Left colon (tissue), 2 donors: ENCODE results near the gene CTNS. TPM values are rescaled to one million over a fixed set of nuclear protein-coding genes. Genes with fewer than 3 reads are reported as not detected.

ENCODE experiments used
- ATAC-seq: fragments of 200-7000 bp; cut with Tn5 transposase; one replicate; pipeline ENCODE4 v1.9.1; 2020; ENCODE audit warnings: mild to moderate bottlenecking, moderate library complexity
- DNase-seq, 2 donors: peaks; one replicate each; pipeline ENCODE4 v3.0.0-alpha.2; 2020
- intact Hi-C, 2 donors: fragments of 100-400 bp; cut with DNase I in 1 of 2; cut with micrococcal nuclease in 1 of 2; formaldehyde crosslinking; loops; one replicate each; pipeline versions ENCODE4 v1.11.2 to v1.14.0; 2022; cut with DNase I, micrococcal nuclease
- long read RNA-seq: library from polyadenylated mRNA; unstranded; transcript quantifications from one replicate; pipeline ENCODE4 v2.0.0, GENCODE V29; 2021
- total RNA-seq, 2 donors: library from RNA; stranded (reverse); fragmentation: NEBNext Ultra II Directional; extraction: Animal tissue kit (Norgen Biotek cat#: 25700); gene quantifications; one replicate each; pipeline ENCODE4 v1.2.1, GENCODE V29; 2021
- donor health status: DM: no; HTN: no; CAD: no.
- donor health status: DM: yes; HTN: yes; CAD: no.

CTNS gene
- 1 to 10 TPM; 7.7 to 8.0 TPM for total RNA-seq
- long read RNA-seq, transcript CTNS-201 (12 exons, 2,866 nt), result major isoform, 6 of 14 reads
- long read RNA-seq, partial matches to known transcripts, result 3 of 14 reads
- long read RNA-seq, other reads (novel, unspliced or antisense), result 5 of 14 reads

DNA sequence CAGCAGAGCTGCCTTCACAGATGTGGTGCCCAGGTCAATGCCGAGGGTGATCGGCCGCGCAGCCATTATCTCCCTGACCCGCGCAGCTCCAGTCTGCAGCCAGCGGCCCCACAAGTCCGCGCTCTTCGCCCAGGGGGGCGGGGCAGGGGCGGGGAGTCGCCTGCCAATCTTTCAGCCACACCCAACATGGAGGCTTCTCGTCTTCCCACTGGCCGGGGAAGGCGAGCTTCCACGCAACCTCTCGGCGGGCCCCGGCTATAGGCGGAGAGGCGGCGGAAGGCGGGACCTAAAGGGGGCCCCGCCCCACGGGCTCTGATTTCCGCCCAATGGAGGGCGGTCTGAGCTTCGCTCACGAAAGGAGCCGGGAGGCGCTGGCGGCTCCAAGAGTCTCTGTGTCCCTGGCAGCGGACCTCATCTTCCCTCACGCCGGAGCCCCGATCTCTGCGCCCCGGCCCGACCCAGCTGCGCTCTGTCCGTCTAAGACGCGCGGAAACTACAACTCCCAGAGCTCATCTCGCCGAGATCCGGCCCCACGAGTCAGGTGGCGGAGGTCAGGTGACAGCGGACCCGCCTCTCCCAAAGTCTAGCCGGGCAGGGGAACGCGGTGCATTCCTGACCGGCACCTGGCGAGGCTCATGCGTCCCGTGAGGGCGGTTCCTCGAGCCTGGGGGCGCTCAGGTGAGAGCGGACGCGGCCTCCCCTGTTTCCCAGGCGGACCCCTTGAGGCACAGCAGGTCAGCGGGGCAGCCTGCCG lies at the start of gene CTNS, which contains the start of gene SHPK:
CTNS (plus strand) TSS at position 607 of the 754 bp plus-strand sequence. CDS start 3,447 bp downstream, outside the sequence.
SHPK (minus strand) TSS at position 97 of the 754 bp plus-strand sequence; CDS start at position 66, 31 bp downstream.
- intact Hi-C loops, result no loop called here
- peak; percentile 93 for ATAC-seq
- DNase-seq, result peak; percentile 96 to 97

DNA sequence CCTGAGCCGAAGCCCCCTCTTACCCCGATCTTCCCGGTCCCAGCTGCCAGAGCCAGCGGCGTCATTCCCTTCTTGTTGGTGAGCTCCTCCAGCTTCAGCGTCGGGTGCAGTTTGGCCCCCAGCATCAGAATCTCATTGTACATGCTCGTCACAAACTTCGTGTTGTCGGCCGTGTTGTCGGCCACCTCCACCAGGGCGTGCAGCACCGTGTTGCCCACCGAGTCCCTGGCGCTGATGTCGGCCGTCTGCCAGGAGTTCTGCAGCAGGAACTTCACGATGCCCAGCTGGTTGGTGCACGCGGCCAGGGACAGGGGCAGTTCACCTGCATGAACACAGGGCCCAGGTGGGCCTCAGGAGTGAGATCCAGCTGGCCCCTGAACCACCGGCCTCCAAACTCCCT lies 46.8 kb upstream of the CTNS start:
- intact Hi-C loops, result no loop called here

DNA sequence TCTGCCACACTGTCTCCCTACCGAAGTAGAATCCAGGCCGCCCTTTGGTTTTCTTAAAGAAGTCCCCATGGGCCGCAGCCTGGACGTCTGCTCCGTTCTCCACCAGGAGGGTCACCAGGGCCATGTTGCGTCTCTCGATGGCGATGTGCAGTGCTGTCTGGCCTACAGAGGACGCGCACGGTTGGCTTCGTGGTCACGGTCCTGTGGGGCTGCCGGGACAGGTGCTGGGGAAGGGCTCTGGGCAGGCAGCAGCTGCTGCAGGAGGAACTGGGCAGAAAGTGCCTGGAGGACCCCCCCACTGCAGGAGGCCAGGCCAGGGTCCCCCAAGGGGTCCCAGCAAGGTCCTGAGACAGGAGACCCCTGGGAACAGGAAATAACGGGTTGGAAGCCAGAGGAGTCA lies 46.3 kb upstream of the CTNS start:
- no peak for ATAC-seq
- no peak for DNase-seq
- intact Hi-C loops, result no loop called here

More for the DNA sequence above, 46.8 kb upstream of the CTNS start:
- no peak for DNase-seq
- ATAC-seq, result no peak

DNA sequence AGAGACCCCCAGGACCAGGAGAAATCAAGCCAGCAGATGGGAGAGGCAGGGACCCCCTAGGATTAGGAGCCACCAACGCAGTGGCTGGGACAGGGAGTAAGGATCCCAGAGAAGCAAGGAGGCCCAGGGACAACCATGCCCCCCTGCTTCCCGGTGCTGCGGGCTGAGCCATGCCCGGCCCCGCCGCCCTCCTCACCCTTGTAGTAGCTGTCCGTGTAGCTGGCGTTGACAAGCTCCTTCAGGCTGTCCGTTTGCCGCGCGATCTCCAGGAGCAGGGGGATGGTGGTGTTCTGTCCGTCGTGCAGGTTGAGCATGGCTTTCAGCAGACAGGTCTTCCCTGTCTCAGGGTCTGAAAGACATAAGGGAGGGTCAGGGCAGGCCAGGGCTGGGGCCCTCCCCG lies 45.8 kb upstream of the CTNS start:
- no peak for ATAC-seq
- DNase-seq, result no peak
- intact Hi-C loops, result no loop called here

DNA sequence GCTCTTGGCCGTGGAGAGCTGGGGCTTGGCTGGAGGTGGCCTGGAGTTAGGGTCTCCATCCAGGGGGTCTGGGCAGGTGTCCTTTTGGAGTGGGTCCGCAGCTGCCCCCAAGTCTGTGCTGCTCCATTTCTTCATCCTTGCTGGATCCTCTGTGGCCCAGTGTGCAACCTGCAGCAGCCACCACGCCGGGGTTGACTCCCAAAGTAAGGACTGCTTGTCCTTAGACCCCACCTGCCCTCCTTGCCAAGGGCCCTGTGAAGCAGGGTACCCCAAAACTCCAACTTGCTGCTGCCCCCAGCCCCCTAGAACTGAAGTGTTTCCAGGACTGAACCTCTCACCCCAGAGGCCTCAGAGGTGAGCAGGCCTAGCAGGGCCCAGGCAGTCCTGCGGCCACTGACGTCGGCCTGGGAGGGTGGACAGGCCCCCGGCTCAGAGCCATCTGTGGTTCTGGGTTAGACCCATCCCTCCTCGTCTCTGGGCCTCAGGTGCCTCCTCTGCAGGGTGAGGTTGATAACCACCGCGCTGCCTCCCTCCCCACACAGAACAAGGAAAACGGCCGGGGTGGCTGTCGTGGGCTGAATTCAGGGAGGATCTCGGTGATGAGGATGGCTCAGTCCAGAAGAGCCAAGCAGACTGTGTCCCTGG lies 44.2 kb upstream of the CTNS start:
- DNase-seq (no peak), ATAC-seq (no peak)
- intact Hi-C loops, result no loop called here

DNA sequence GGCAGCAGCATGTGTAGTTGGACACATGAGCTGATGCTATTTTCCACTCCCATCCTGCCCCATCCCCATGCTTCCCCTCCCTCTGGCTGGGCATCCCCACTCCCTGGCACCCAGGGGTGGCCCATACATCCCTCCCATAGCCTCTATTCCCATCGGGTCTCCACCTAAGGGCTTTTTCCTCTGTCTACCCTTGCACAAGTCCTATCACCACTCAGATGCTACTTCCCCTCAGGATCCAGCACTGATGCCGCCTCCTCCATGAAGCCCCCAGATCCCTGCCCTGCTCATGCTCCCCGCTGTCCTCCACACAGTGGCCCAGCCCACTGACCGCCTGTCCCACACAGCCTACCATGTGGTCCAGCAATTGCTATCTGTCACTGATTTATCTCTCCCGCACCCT lies 43.2 kb upstream of the CTNS start:
- DNase-seq (no peak), ATAC-seq (no peak)
- intact Hi-C loops, result no loop called here

DNA sequence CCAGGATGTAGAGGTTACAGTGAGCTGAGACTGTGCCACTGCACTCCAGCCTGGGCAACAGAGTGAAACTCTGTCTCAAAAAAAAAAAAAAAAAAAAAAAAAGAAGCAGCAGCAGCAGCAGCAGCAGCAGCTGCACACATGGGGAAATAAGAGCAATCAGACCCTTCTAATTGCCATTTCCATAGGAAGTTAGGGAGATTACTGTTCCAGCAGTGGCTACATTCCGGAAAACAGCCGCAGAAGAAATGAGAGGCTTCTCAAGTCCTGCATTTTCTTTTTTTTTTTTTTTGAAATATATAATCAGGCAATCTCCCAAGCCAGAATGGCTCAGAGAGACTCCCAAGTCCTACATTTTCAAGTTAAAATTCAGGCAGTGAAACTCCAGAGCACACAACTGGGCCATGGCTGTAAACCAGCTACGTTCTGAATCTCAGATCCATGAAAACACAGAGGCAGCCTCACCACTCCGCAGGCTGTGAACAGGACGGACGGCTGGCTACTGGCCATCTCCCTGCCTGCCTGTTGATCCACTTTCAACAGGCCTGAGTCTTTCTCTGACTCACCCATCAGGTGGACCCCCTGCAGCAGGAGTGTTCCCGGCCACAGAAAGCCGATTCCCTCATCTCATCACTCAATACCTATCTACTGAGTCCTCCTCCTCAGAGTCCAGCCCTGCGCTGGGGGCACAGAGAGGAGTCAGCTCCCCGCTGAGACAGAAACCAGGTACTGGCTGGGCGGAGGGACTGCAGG lies 42.3 kb upstream of the CTNS start:
- intact Hi-C loops, result no loop called here
- no peak for DNase-seq
- no peak for ATAC-seq

DNA sequence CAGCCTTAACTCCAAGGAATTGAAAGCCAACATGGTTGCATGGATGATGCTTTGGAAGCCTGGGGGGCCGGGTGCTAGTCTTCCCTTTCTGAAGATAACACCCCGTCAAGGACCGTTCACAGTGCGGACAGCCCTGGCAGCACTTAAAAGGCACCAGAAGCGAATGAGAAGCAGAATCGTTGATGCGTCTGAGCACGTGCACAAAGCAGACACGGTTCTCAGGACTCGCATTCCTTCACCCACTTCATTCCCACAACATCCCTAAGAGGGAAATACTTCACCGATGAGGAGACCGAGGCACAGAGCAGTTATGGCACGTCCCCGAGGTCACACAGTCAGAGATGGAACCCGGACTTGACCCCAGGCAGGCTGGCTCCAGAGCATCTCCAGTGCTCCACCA lies 41.6 kb upstream of the CTNS start:
- intact Hi-C loops, result no loop called here
- DNase-seq (no peak), ATAC-seq (no peak)

DNA sequence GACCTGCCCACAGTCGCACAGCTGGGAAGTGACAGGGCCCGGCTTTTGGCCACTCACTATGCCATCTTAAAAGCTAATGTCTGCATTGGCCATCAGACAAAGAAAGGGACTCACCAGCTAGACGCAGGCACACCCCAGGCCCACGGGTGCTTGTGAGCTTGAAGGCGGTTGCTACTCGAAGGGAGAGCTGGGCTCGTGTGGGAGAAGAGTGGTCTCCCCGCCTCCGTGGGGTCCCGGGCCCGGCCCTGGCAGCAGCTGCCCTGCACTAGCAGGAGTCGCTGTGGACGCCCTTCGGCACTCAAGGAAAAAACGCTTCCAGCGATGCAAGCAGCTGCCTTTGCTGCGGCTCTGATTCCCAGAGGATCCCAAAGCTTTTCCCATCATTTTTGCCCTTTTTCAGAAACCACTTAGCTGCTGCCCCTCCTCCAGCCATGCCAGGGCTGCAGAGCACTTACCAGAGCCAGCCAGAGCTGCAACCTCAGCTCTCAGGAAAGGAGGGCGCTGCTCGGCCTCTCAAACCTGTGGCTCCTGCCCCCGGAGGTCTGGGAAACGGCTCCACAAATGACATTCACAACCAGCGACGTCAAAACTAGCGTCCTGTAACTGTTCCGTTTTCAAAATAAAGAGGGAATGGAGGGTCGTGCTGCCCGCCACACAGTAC lies 39.6 kb upstream of the CTNS start:
- intact Hi-C loops, result no loop called here
- ATAC-seq (no peak), DNase-seq (no peak)

DNA sequence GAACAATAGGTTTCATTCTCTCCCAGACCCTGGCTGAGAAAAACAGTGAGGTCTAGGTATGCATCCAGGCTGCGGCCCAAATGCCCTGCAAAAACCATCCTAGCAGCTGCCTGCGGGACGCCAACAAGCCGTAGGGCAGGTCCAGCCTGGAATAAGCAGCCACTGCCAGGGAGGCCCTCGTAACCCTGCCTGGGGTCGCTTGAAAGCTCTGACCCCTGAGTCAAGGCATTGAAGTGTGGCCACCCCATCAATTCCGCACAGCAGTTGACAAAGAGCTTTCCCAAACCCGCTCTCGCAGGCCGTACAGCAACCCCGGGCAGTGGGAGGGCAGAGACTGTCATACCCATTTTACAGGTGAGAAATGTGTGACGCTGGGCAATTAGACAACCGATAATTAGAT lies 38.5 kb upstream of the CTNS start:
- no peak for ATAC-seq
- intact Hi-C loops, result no loop called here
- no peak for DNase-seq

DNA sequence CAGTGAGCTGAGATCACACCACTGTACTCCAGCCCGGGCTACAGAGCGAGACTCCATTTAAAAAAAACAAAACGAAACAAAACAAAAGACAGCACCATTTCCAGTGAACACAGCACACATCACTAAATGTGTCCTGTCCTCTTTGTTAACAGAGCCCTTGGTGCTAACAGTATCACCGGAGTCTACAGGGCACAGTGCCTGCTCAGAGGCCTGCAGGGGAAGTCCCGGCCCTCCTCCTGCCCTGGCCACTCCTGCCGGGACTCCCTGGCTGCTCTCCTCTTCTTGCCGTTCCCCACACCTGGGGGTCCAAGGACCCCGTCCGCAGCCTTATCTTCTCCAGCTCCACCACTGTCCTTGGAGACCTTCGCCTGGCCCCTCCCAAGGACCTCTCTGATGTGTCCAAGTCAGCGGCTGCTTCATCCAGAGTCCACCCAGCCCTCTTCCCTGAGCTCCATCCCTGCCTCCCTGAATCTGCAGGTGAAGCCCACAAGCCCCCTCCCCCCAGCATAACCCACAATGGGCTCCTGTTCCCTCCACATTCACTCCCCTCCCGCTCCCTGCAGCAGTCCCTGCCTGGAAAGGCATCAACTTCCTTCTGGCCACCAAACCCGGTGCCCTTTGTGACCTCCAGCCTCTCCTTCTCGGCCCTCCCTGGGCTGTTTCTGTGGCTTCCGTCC lies 35.9 kb upstream of the CTNS start:
- intact Hi-C loops, result no loop called here
- DNase-seq, result no peak
- ATAC-seq, result no peak

DNA sequence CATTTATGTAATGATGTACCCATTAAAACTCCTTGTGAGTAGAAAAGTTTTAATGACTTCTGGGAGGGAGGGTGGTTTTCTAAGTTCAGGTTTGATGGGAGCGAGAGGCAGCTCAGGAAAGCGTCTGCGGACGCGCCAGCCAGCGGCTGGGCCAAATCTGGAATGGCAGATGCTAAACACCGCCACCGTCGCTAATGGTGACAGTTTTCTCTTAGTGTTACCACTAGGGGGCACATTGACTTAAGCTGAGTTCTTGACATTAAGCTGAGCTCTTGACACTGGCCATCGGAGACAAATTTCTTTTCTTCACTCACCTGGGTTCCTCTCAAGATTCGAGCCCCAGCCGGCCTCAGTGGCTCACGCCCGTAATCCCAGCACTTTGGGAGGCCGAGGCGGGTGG lies 34.1 kb upstream of the CTNS start:
- DNase-seq, result no peak
- intact Hi-C loops, result no loop called here
- peak; percentile 49 for ATAC-seq

DNA sequence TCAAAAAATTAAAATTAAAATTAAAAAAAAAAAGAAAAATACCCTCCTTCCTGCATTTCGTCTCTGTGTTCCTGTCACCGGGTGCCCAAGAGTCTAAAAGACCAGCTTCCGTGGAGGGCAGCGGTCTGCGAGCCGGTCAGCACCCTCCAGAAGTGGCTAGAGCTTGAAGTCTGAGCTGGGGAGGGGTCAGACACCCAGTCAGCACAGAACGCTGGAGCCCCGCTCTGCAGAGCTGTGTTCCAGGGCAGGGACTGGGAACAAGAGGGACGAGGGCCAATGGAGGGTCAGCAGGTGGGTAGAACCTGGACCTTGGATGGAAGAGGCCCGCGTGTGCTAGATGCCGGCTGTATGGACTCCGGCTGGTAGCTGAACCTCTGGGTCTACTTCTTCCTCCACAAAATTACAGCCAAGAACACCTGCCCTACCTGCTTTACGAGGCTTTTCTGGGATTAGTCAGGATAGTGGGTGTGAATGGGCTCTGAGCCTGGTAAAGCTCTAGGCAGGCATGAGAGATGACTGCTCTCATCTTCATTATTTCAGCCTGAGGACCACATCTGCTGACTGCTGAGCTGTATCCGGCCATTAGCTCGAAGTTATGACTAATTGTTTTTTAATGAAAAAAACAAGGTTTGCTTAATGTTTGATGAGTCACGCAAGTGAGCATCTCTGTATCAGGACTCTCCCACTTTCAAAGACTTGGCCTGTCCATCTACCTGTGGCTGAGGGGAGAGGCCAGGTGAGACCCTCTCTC lies 33.3 kb upstream of the CTNS start:
- ATAC-seq (no peak), DNase-seq (no peak)
- intact Hi-C loops, result no loop called here

DNA sequence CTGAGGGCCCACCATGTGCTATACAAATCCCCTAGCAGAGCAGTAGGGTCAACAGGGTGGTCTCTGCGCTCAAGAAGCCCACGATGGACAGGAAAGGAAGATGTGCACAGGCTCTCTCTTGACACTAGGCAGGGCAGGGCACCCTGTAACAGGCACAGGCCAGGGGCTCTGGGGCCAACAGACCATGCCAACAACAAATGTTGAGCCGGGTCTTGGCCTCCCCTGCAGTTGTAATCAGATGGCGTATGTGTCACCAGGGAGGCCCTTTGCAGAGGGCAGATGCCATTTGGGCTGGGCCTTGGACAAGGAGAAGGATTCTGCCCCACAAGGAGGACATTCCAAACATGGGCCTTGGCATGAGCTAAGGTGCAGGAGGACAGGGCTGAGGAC lies 32.7 kb upstream of the CTNS start:
- DNase-seq, result no peak
- ATAC-seq, result no peak
- intact Hi-C loops, result no loop called here

DNA sequence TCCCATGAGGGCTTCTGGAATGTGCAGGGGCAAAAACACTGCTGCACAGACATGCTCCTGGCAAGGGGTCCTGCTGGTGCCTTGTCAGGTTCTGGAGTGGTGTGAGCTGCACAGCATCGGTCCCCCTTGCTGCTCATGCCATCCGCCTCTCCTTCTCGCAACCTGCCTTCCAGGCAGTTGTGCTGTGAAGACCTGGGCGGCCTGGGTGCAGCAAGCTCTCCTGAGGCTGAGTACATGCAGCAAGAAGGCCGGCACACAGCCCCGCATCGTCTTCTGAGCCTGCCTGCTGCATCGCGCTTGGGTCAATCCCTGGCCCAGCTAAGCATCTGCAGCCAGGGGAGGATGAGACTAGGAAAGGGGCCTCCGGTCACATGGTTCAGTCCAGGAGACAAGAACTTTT lies 26.9 kb upstream of the CTNS start:
- intact Hi-C loops, result no loop called here
- ATAC-seq (no peak), DNase-seq (no peak)

DNA sequence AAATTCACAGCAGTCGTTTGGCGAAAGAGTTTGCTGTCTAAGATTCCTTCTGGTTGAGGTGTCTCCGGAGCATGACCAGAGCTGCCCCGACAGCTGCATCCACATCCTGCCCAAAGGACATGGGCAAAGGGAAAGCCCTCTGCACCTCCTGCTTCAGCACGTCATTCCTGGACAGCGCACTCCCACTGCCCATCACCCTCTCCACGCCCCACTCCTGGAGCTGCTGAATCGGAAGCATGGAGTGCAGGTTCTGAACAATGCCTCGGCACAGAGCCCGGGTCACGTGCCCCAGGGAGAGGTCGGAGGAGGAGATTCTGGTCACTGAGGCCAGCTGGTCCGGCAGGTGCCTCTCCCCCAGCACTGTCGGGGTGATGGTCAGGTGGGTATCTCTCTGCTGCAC lies 26.0 kb upstream of the CTNS start:
- no peak for DNase-seq
- intact Hi-C loops, result no loop called here
- ATAC-seq, result no peak

DNA sequence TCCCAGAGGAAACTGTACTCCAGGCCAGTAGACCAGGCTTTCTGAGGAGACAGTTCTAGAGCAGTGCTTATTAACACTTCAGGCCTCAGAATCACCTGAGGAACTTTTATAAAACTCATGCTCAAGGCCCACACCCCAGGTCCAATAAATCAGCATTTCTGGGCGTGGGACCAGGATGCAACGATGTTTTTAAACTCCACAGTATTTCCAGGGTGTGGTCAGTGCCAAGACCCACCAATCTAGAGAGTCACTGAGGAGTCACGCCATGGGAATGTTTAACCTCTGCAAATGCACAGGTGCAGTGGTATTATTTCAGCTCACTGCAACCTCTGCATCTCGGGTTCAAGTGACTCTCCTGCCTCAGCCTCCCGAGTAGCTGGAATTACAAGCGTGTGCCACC lies 23.4 kb upstream of the CTNS start:
- intact Hi-C loops, result no loop called here
- DNase-seq (peak; percentile 41 to 58), ATAC-seq (peak; percentile 95)
